Measurements from ENCODE around the gene NUBPL.
"Not testable (repeated sequence)": the region's sequence is repeated elsewhere in the genome, so short reads cannot be mapped to it uniquely, and the experiment has no call there.

The NUBPL gene

GRCh38 chr14:31726337-31726736 is 165.1 kb downstream of the NUBPL start:
- no peak for TF ChIP-seq CTCF (conservative IDR thresholded peaks at IDR 0.05; ENCODE audit: low read length)
- H3K4me3 ChIP-seq (ENCODE audit: low read length), result no peak overlapping the region
- no peak for DNase-seq (ENCODE audit: low read depth)

GRCh38 chr14:31727797-31728196 is 166.6 kb downstream of the NUBPL start:
- no peak for DNase-seq (ENCODE audit: low read depth)
- no peak for TF ChIP-seq CTCF (conservative IDR thresholded peaks at IDR 0.05; ENCODE audit: low read length)
- no peak overlapping the region for H3K4me3 ChIP-seq (ENCODE audit: low read length)

GRCh38 chr14:31740688-31741087 is 179.5 kb downstream of the NUBPL start:
- H3K4me3 ChIP-seq (ENCODE audit: low read length), result no peak overlapping the region
- no peak for TF ChIP-seq CTCF (conservative IDR thresholded peaks at IDR 0.05; ENCODE audit: low read length)
- DNase-seq (ENCODE audit: low read depth), result no peak

- no peak for TF ChIP-seq CTCF (conservative IDR thresholded peaks at IDR 0.05; ENCODE audit: low read length)
- H3K4me3 ChIP-seq (ENCODE audit: low read length), result no peak overlapping the region
- no peak for DNase-seq (ENCODE audit: low read depth)
Measured at GRCh38 chr14:31745741-31746140, 184.5 kb downstream of the NUBPL start.

- no peak for TF ChIP-seq CTCF (conservative IDR thresholded peaks at IDR 0.05; ENCODE audit: low read length)
- no peak for DNase-seq (ENCODE audit: low read depth)
- no peak overlapping the region for H3K4me3 ChIP-seq (ENCODE audit: low read length)
Measured at GRCh38 chr14:31746326-31746725, 185.1 kb downstream of the NUBPL start.

- H3K4me3 ChIP-seq (ENCODE audit: low read length), result no peak overlapping the region
- no peak for TF ChIP-seq CTCF (conservative IDR thresholded peaks at IDR 0.05; ENCODE audit: low read length)
- DNase-seq (ENCODE audit: low read depth), result no peak
Measured at GRCh38 chr14:31749275-31749674, 188.1 kb downstream of the NUBPL start.

- DNase-seq (ENCODE audit: low read depth), result not testable (repeated sequence)
Measured at GRCh38 chr14:31751047-31751446, 189.8 kb downstream of the NUBPL start.

More at GRCh38 chr14:31751047-31751446, 189.8 kb downstream of the NUBPL start:
- not testable (repeated sequence) for H3K4me3 ChIP-seq (ENCODE audit: low read length)

Measured in AG10803 (cell line).